GM23338 (cell line): ENCODE results near the gene NPSR1. TPM values are rescaled to one million over a fixed set of nuclear protein-coding genes. Genes with fewer than 3 reads are reported as not detected.

Experiments
- ATAC-seq: fragments of 200-7000 bp; cut with Tn5 transposase; 3 replicates; pipeline ENCODE4 v1.9.1; 2020
- DNase-seq: peaks from one replicate; pipeline ENCODE4 v3.0.0-alpha.2; 2015; ENCODE audit warnings: low spot score
- H2AFZ ChIP-seq: fragments of 200-600 bp; sonication (generic); 2 replicates; pipeline ENCODE4 v1.8.0; 2016; ENCODE audit warnings: antibody characterized with exemption, mild to moderate bottlenecking, moderate library complexity
- H3F3A ChIP-seq: fragments of 200-600 bp; sonication (generic); replicated peaks from 2 replicates; pipeline ENCODE4 v1.8.0; 2017; ENCODE audit warnings: antibody characterized with exemption, mixed run types, low read depth
- H3K27ac ChIP-seq: fragments of 200-600 bp; sonication (generic); 2 replicates; pipeline ENCODE4 v1.6.1; 2016; ENCODE audit warnings: low read depth
- H3K27me3 ChIP-seq: fragments of 200-600 bp; sonication (generic); 2 replicates; pipeline ENCODE4 v1.8.0; 2016; ENCODE audit warnings: mild to moderate bottlenecking, mixed run types, moderate library complexity; ENCODE audit not compliant: insufficient read depth
- H3K36me3 ChIP-seq: fragments of 200-600 bp; sonication (generic); 2 replicates; pipeline ENCODE4 v1.8.0; 2016; ENCODE audit warnings: mild to moderate bottlenecking; ENCODE audit not compliant: insufficient read depth
- H3K4me1 ChIP-seq: fragments of 200-600 bp; sonication (generic); 2 replicates; pipeline ENCODE4 v1.8.0; 2016; ENCODE audit warnings: mild to moderate bottlenecking, moderate library complexity; ENCODE audit not compliant: insufficient read depth
- H3K4me2 ChIP-seq: fragments of 200-600 bp; sonication (generic); 2 replicates; pipeline ENCODE4 v1.7.1; 2017; ENCODE audit warnings: mixed run types
- H3K4me3 ChIP-seq: fragments of 200-600 bp; sonication (generic); 2 replicates; pipeline ENCODE4 v1.6.1; 2016; ENCODE audit warnings: mixed run types
- H3K79me2 ChIP-seq: fragments of 200-600 bp; sonication (generic); replicated peaks from 2 replicates; pipeline ENCODE4 v1.8.0; 2017; ENCODE audit warnings: mild to moderate bottlenecking; ENCODE audit not compliant: insufficient read depth
- H3K9me2 ChIP-seq: fragments of 200-600 bp; sonication (generic); 2 replicates; pipeline ENCODE4 v1.8.0; 2017; ENCODE audit not compliant: insufficient read depth
- H4K20me1 ChIP-seq: fragments of 200-600 bp; sonication (generic); replicated peaks from 2 replicates; pipeline ENCODE4 v1.8.0; 2017; ENCODE audit warnings: mild to moderate bottlenecking; ENCODE audit not compliant: insufficient read depth
- H3K27ac Mint-ChIP-seq: 2 replicates; pipeline ENCODE4 v1.8.0; 2020; ENCODE audit warnings: inconsistent platforms, mild to moderate bottlenecking, moderate library complexity, mixed read lengths
- H3K27me3 Mint-ChIP-seq: 3 replicates; pipeline ENCODE4 v1.8.0; 2022; ENCODE audit warnings: low read depth, mild to moderate bottlenecking, moderate library complexity, mixed read lengths, inconsistent platforms; ENCODE audit not compliant: insufficient read depth, poor library complexity
- H3K36me3 Mint-ChIP-seq: 3 replicates; pipeline ENCODE4 v1.8.0; 2021; ENCODE audit warnings: low read depth, mild to moderate bottlenecking, inconsistent platforms, moderate library complexity, mixed read lengths
- H3K4me1 Mint-ChIP-seq: 3 replicates; pipeline ENCODE4 v1.8.0; 2020; ENCODE audit warnings: mild to moderate bottlenecking, inconsistent platforms, mixed read lengths
- H3K4me3 Mint-ChIP-seq: 3 replicates; pipeline ENCODE4 v1.8.0; 2021; ENCODE audit warnings: moderate library complexity, mild to moderate bottlenecking, inconsistent platforms, mixed read lengths
- H3K9me3 Mint-ChIP-seq: 3 replicates; pipeline ENCODE4 v1.8.0; 2020; ENCODE audit warnings: moderate library complexity, mild to moderate bottlenecking, inconsistent platforms, mixed read lengths
- CTCF ChIP-seq, 2 experiments: fragments of 200-600 bp in 1 of 2; sonication (generic) in 1 of 2; conservative IDR thresholded peaks; 2 replicates each; pipeline versions ENCODE4 v1.5.1 to v1.6.1; 2016 to 2017; ENCODE audit warnings: antibody characterized with exemption in 2 of 2, low read depth in 2 of 2, mild to moderate bottlenecking in 2 of 2, moderate library complexity in 1 of 2
- ETS1 ChIP-seq: IDR thresholded peaks from 2 replicates; pipeline ENCODE4 v1.6.1; 2016; ENCODE audit warnings: antibody characterized with exemption
- EZH2 ChIP-seq: fragments of 200-600 bp; sonication (generic); IDR thresholded peaks from one replicate; pipeline ENCODE4 v1.8.0; 2017; ENCODE audit warnings: antibody characterized with exemption, mild to moderate bottlenecking, low read depth; ENCODE audit not compliant: unreplicated experiment
- EZH2phosphoT487 ChIP-seq: fragments of 200-600 bp; sonication (generic); IDR thresholded peaks from one replicate; pipeline ENCODE4 v1.8.1; 2018; ENCODE audit warnings: antibody characterized with exemption; ENCODE audit not compliant: unreplicated experiment
- JUNB ChIP-seq: IDR thresholded peaks from one replicate; pipeline ENCODE4 v1.6.1; 2016; ENCODE audit warnings: antibody characterized with exemption; ENCODE audit not compliant: unreplicated experiment
- NANOG ChIP-seq: IDR thresholded peaks from 2 replicates; pipeline ENCODE4 v1.6.1; 2016; ENCODE audit warnings: antibody characterized with exemption, borderline replicate concordance
- POLR2AphosphoS5 ChIP-seq: IDR thresholded peaks from 2 replicates; pipeline ENCODE4 v1.6.1; 2016; ENCODE audit warnings: antibody characterized with exemption, low read depth
- REST ChIP-seq: IDR thresholded peaks from one replicate; pipeline ENCODE4 v1.6.1; 2018; ENCODE audit warnings: antibody characterized with exemption; ENCODE audit not compliant: unreplicated experiment
- STAT1 ChIP-seq: IDR thresholded peaks from one replicate; pipeline ENCODE4 v1.6.1; 2016; ENCODE audit warnings: antibody characterized with exemption; ENCODE audit not compliant: unreplicated experiment
- ZNF114 ChIP-seq: fragments of 250-450 bp; sonication (Bioruptor Pico); IDR thresholded peaks from 2 replicates; pipeline ENCODE4 v1.5.0; 2020; ENCODE audit warnings: mild to moderate bottlenecking, moderate library complexity
- ZNF331 ChIP-seq: fragments of 250-450 bp; sonication (Bioruptor Pico); IDR thresholded peaks from 2 replicates; pipeline ENCODE4 v1.5.0; 2020; ENCODE audit warnings: low read depth, mild to moderate bottlenecking, moderate library complexity
- ZNF462 ChIP-seq: fragments of 250-450 bp; sonication (Bioruptor Pico); IDR thresholded peaks from 2 replicates; pipeline ENCODE4 v1.5.0; 2020; ENCODE audit warnings: mild to moderate bottlenecking, moderate library complexity
- polyA plus RNA-seq: library from polyadenylated mRNA; unstranded; fragments of >200 nt; fragmentation: Nextera tagmentation; extraction: Ambion mirVana; gene quantifications from 2 replicates; pipeline ENCODE4 v1.2.1, GENCODE V29; 2016
- total RNA-seq: library from RNA; depleted of rRNA; stranded (reverse); fragments of >200 nt; shearing (Covaris generic); gene quantifications from 2 replicates; pipeline ENCODE4 v1.2.3, GENCODE V29; 2014

NPSR1 gene
- total and polyA plus RNA-seq, 2 experiments from 2014 or later, result not detected

GRCh38 chr7:34652809-34653208 lies 5.2 kb upstream of the NPSR1 start:
- H3F3A ChIP-seq, result no peaks in the 10 kb centered on the region
- ATAC-seq (no peak), DNase-seq (no peak)
- no peaks in the 10 kb centered on the region; the same call in 1 of the 2 replicates for H3K36me3 ChIP-seq
- Mint-ChIP-seq H3K4me1 (peaks cover 26% of the 10 kb centered on the region), H3K36me3 (peaks cover 6% of the 10 kb centered on the region; the same call in 1 of the 3 replicates), H3K27ac (peak overlapping the region; percentile 32; the same call in 1 of the 2 replicates), H3K27me3 (peaks cover 2% of the 10 kb centered on the region), H3K9me3 (peaks cover 7% of the 10 kb centered on the region; the same call in 2 of the 3 replicates), H3K4me3 (peak overlapping the region; percentile 9; the same call in 1 of the 3 replicates)
- no peaks in the 10 kb centered on the region for H3K79me2 ChIP-seq
- no peaks in the 10 kb centered on the region for H3K27me3 ChIP-seq
- no peak overlapping the region for H3K27ac ChIP-seq
- H3K9me2 ChIP-seq, result no peaks in the 10 kb centered on the region
- H3K4me2 ChIP-seq, result peak overlapping the region; percentile 29; the same call in 1 of the 2 replicates
- peak overlapping the region; percentile 61; the same call in 1 of the 2 replicates for H2AFZ ChIP-seq
- H3K4me1 ChIP-seq, result peaks cover 25% of the 10 kb centered on the region
- no peak for TF ChIP-seq NANOG
- no peak for TF ChIP-seq EZH2phosphoT487
- no peak for TF ChIP-seq ZNF331 (CRISPR knock-in tag)
- TF ChIP-seq ZNF462 (CRISPR knock-in tag), result no peak
- no peak for TF ChIP-seq JUNB
- TF ChIP-seq ZNF114 (CRISPR knock-in tag), result no peak
- TF ChIP-seq EZH2, result no peak
- TF ChIP-seq POLR2AphosphoS5, result no peak
- no peak for TF ChIP-seq STAT1
- TF ChIP-seq CTCF (conservative IDR thresholded peaks at IDR 0.05; ENCODE audit: low read depth in 2 of 2), result no peak
- TF ChIP-seq REST, result no peak
- TF ChIP-seq ETS1, result no peak
- no peaks in the 10 kb centered on the region for H4K20me1 ChIP-seq
- H3K4me3 ChIP-seq, result no peak overlapping the region
